Measurements from ENCODE around the gene PWWP2B.
"Not testable (repeated sequence)": the region's sequence is repeated elsewhere in the genome, so short reads cannot be mapped to it uniquely, and the experiment has no call there.

The PWWP2B gene

DNA sequence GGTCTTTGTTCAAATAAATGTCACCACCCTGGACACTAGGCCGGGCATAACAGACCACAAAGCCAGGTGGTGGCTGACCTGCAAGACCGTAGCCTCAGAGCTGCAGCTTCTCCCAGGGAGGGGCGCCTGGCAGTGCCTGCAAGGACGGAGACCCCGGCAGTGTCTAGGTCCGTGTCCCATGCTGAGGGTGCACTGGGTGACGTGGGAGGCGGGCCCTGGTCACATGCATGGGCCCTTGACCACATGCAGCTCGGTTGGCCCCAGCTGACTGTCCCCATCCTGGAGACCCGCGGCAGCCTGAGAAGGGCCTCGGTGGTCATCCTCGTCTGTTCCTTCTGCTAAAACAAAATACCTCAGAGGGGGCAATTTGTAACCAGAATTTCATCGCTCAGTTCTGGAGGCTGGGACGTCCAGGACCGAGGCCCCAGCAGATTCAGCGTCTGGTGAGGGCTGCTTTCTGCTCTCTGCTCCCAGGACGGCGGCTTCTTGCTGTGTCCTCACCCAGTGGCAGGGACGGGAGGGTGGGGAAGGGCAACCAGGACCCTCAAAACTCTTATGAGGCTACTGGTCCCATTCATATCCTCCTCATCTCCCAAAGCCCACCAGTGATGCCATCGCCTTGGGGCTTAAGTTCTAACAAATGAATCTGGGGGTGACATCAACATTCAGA, 36.8 kb downstream of the PWWP2B start:
- DNase-seq (ENCODE audit: low spot score) = no peak

DNA sequence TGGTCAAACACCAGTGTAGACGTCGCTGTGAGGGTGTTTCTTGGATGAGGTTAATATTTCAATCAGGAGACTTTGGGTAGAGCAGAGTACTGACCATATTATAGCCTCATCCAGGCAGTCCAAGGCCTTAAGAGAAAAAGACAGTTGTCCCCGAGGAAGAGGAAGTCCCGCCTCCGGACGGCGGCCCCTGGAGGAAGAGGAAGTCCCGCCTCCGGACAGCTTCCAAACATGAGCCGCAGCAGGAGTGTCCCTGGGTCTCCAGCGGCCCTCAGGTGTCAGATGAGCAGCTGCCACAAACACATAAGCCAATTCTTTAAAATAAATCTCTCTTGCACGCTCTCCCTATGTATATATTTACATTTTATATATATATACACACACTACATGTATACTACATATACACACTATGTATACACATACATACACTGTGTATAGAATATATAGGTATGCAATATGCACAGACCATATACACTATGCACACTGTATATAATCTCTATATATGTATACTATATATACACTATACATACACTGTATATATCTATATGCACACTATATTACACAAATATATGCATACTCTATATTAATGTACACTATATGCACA, 37.5 kb downstream of the PWWP2B start:
- no peak for DNase-seq (ENCODE audit: low spot score)

- not testable (repeated sequence) for DNase-seq (ENCODE audit: low spot score)
Observed at GRCh38 chr10:132435320-132435719, 38.3 kb downstream of the PWWP2B start.

DNA sequence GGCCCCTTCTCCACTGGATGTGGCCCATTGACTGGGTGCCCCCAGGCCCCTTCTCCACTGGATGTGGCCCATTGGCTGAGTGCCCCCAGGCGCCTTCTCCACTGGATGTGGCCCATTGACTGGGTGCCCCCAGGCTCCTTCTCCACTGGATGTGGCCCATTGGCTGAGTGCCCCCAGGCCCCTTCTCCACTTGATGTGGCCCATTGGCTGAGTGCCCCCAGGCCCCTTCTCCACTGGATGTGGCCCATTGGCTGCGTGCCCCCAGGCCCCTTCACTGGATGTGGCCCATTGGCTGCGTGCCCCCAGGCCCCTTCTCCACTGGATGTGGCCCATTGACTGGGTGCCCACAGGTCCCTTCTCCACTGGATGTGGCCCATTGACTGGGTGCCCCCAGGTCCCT, 39.1 kb downstream of the PWWP2B start:
- not testable (repeated sequence) for DNase-seq (ENCODE audit: low spot score)

- no peak for DNase-seq (ENCODE audit: low spot score)
Observed at GRCh38 chr10:132436861-132437410, 39.9 kb downstream of the PWWP2B start.

- DNase-seq (ENCODE audit: low spot score) = no peak
Observed at GRCh38 chr10:132437541-132437950, 40.5 kb downstream of the PWWP2B start.

GRCh38 chr10:132438091-132439024, 41.4 kb downstream of the PWWP2B start:
- DNase-seq (ENCODE audit: low spot score) = no peak

- DNase-seq (ENCODE audit: low spot score) = no peak
Observed at GRCh38 chr10:132439025-132439388, 42.0 kb downstream of the PWWP2B start.

GRCh38 chr10:132439424-132440163, 42.6 kb downstream of the PWWP2B start:
- no peak for DNase-seq (ENCODE audit: low spot score)

- DNase-seq (ENCODE audit: low spot score) = no peak
Observed at GRCh38 chr10:132440791-132441565, 44.0 kb downstream of the PWWP2B start.

GRCh38 chr10:132441818-132442524, 45.0 kb downstream of the PWWP2B start:
- no peak for DNase-seq (ENCODE audit: low spot score)

DNA sequence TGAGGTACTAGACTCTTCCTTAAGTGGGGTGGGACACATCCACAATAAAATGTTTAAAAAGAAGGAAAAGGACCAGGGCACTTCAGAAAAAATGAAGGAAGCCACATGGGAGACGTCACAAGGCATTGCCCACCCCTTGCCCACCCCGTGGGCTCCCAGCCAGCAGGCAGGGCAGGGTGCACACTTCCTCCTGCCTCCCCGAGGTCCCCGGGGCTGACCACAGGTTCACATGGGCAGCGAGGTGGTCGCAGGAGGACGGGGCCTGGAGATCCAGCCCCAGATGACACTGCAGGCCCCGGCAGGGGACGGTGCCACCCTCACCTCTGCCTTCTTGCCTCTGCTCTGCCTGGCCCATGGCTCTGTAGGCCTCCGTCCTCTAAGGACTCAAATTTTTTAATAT, 45.6 kb downstream of the PWWP2B start:
- DNase-seq (ENCODE audit: low spot score) = no peak

DNA sequence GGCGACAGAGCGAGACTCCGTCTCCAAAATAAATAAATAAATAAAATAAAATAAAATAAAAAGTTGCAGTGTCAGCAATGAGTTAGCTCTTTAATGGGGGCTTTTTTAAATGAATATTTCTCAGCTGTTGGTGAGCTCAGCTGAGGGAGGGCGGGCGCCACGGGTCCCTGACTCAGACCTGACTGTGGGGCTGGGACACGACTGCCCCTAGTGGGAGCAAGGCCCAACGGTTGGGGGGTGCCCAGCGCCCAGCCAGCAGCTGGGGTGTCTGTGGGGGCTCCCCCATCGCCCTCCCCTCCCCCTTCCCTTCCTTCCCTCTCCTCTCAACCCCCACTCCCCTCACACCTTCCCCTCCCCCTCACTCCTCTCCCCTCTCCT, 46.6 kb downstream of the PWWP2B start:
- peak; percentile 85 for DNase-seq (ENCODE audit: low spot score)

GRCh38 chr10:132443983-132444876, 47.2 kb downstream of the PWWP2B start:
- no peak for DNase-seq (ENCODE audit: low spot score)

GRCh38 chr10:132444877-132445351, 47.9 kb downstream of the PWWP2B start:
- no peak for DNase-seq (ENCODE audit: low spot score)

DNA sequence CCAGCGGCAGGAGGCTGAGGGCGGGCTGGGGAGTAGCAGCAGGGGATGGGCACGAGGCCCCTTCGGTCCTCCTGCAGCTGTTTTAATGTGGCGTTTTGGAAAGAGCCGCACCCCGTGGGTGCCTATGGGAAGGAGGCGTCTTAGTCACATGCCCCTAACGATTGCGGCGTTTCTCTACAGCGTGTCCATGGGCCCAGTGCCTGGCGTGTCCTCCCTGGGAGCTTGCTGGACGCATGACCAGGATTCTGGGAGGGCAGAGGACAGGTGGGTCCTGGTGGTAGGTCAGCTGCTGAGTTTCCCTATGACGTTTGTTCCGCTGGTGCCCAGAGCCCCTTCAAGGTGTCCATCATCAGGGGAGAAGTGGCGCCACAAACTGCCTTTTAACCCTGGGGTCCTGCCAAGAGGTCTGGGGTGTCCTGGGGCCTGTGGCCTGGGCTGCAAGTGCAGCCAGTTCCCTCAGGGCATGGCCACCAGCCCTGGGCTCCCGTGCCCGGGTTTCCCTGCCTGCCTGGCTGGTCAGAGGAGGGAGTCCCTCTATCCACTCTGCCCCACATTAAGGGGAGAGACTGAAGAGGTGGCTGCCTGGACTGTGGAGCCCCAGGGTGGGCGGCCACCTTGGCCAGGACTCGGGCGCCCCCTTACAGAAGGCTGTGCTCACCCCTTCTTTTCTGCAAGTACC, 48.7 kb downstream of the PWWP2B start:
- no peak for DNase-seq (ENCODE audit: low spot score)

GRCh38 chr10:132446195-132446581, 49.2 kb downstream of the PWWP2B start:
- DNase-seq (ENCODE audit: low spot score) = no peak

DNA sequence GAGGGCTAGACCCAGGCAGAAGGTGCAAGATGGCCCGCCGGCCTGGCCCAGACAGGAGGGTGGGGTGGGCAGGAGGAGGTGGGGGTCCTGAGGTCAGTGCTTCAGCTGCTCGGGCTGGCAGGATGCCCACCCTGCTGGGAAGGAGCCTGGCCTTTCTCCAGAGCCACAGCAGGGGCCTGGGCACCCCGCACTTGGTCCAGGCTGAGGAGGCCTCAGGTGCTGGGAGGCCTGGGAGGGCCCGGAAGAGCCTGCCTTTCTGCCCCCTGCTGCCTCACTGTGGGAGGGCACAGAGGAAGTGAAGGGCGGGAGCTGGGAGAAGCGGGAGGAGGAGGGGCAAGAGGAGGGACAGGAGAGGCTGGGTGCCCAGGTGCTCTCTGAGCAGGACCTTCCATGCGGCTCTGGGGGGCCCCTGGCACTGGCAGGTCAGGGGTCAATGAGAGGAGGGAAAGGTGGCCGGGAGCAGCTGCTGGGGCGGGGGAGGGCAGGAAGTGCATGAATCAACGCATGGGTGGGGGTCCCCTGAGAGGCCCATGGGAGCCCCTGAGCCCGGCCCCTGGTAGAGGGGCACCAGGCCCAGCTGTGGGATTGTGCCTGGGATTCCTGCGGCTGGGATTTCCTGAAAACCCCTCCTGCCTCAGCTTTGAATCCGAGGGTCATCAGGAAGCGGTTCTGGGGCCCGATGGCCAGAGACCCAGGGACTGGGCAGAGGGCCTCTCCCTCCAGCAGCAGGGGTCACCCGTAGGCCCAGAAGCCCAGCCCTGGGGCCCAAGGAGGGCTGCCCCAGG, 49.9 kb downstream of the PWWP2B start:
- DNase-seq (ENCODE audit: low spot score) = peak; percentile 32
